GM21825 (cell line): ENCODE results near the gene FAM98B.

Experiments
- ATAC-seq: cut with Tn5 transposase; IDR thresholded peaks from one replicate; pipeline ENCODE4 v1.9.1; 2021; ENCODE audit warnings: mild to moderate bottlenecking, moderate library complexity; ENCODE audit not compliant: unreplicated experiment

Gene FAM98B

GRCh38 chr15:38460543-38460942 lies 6.6 kb downstream of the FAM98B start:
- ATAC-seq, result no peak

- ATAC-seq, result peak; percentile 72
Measured at GRCh38 chr15:38461066-38461833, 7.3 kb downstream of the FAM98B start.

GRCh38 chr15:38463893-38464292 lies 10.0 kb downstream of the FAM98B start:
- ATAC-seq, result no peak

GRCh38 chr15:38464675-38465074 lies 10.7 kb downstream of the FAM98B start:
- ATAC-seq, result no peak

- no peak for ATAC-seq
Measured at GRCh38 chr15:38470816-38471215, 16.9 kb downstream of the FAM98B start.

GRCh38 chr15:38471974-38472373 lies 18.0 kb downstream of the FAM98B start:
- ATAC-seq, result no peak

GRCh38 chr15:38474155-38474757 lies 20.3 kb downstream of the FAM98B start:
- peak; percentile 81 for ATAC-seq

- ATAC-seq, result no peak
Measured at GRCh38 chr15:38475361-38475760, 21.4 kb downstream of the FAM98B start.

GRCh38 chr15:38476120-38476519 lies 22.2 kb downstream of the FAM98B start:
- no peak for ATAC-seq

GRCh38 chr15:38477637-38478036 lies 23.7 kb downstream of the FAM98B start:
- ATAC-seq, result no peak

- ATAC-seq, result no peak
Measured at GRCh38 chr15:38479266-38479665, 25.3 kb downstream of the FAM98B start.

- no peak for ATAC-seq
Measured at GRCh38 chr15:38479756-38480155, 25.8 kb downstream of the FAM98B start.

GRCh38 chr15:38481113-38481512 lies 27.2 kb downstream of the FAM98B start:
- ATAC-seq, result no peak

- no peak for ATAC-seq
Measured at GRCh38 chr15:38481761-38482160, 27.8 kb downstream of the FAM98B start.

- no peak for ATAC-seq
Measured at GRCh38 chr15:38482572-38482971, 28.6 kb downstream of the FAM98B start.

GRCh38 chr15:38486936-38487335 lies 33.0 kb downstream of the FAM98B start:
- no peak for ATAC-seq

GRCh38 chr15:38487378-38487777 lies 33.5 kb downstream of the FAM98B start:
- ATAC-seq, result no peak

- ATAC-seq, result no peak
Measured at GRCh38 chr15:38490242-38490922, 36.5 kb downstream of the FAM98B start.

- no peak for ATAC-seq
Measured at GRCh38 chr15:38496151-38496550, 42.2 kb downstream of the FAM98B start.

GRCh38 chr15:38499651-38500050 lies 45.7 kb downstream of the FAM98B start:
- ATAC-seq, result no peak

GRCh38 chr15:38503496-38503895 lies 49.6 kb downstream of the FAM98B start:
- no peak for ATAC-seq
